T-cell (primary cell): ENCODE data around the gene LIMK2. TPM values are rescaled to one million over a fixed set of nuclear protein-coding genes. Genes with fewer than 3 reads are reported as not detected.
"Not testable (repeated sequence)": the region's sequence is repeated elsewhere in the genome, so short reads cannot be mapped to it uniquely, and the experiment has no call there.

Experiments
- ATAC-seq, 4 experiments: fragments of 200-7000 bp in 3 of 4; fragments of 150-1000 bp in 1 of 4; cut with Tn5 transposase; replicated peaks in 1 of 4; 1 replicate in 3 of 4; 2 replicates in 1 of 4; pipeline ENCODE4 v1.10.0; 2021; ENCODE audit warnings: moderate library complexity in 3 of 4, mild to moderate bottlenecking in 2 of 4, moderate number of reproducible peaks in 1 of 4
- CTCF ChIA-PET, 2 donors: fragments of 300-600 bp; sonication (Branson Sonifier 250); formaldehyde crosslinking; loops; one replicate each; lab custom pipeline; 2022; ENCODE audit warnings: antibody characterized with exemption in 2 of 2; lab: Charles Lee
- POLR2A ChIA-PET, 2 donors: fragments of 300-600 bp; sonication (Branson Sonifier 250); formaldehyde crosslinking; loops; one replicate each; lab custom pipeline; 2022; ENCODE audit warnings: antibody characterized with exemption in 2 of 2; lab: Charles Lee
- DNase-seq, 35 experiments: peaks; one replicate each; pipeline versions ENCODE4 v3.0.0 to v3.0.0-alpha.2; 2013 to 2023
- H3K27ac ChIP-seq: one replicate; pipeline ENCODE4 v1.5.1; 2013; ENCODE audit warnings: low read length
- H3K27me3 ChIP-seq, 2 experiments: replicated peaks in 1 of 2; 1 replicate in 1 of 2; 2 replicates in 1 of 2; pipeline versions ENCODE4 v1.6.1 to v1.7.0; 2013; ENCODE audit warnings: low read length in 1 of 2, mixed read lengths in 1 of 2; ENCODE audit not compliant: control insufficient read depth in 2 of 2, insufficient read depth in 2 of 2; ENCODE audit errors: extremely low read depth in 1 of 2
- H3K36me3 ChIP-seq, 2 donors: 1 replicate in 1 of 2; 2 replicates in 1 of 2; pipeline versions ENCODE4 v1.6.1 to v1.7.0; 2013; ENCODE audit warnings: low read length in 1 of 2; ENCODE audit not compliant: control insufficient read depth in 2 of 2, insufficient read depth in 1 of 2; ENCODE audit errors: extremely low read depth in 1 of 2
- H3K4me1 ChIP-seq, 2 experiments: 1 replicate in 1 of 2; 2 replicates in 1 of 2; pipeline versions ENCODE4 v1.6.1 to v1.7.0; 2013; ENCODE audit warnings: low read length in 2 of 2, mixed read lengths in 1 of 2; ENCODE audit not compliant: insufficient read depth in 2 of 2, control insufficient read depth in 1 of 2; ENCODE audit errors: extremely low read depth in 1 of 2
- H3K4me3 ChIP-seq, 2 donors: 1 replicate in 1 of 2; 2 replicates in 1 of 2; pipeline versions ENCODE4 v1.5.1 to v1.7.0; 2013; ENCODE audit warnings: mild to moderate bottlenecking in 2 of 2, low read length in 1 of 2, moderate library complexity in 1 of 2; ENCODE audit not compliant: control insufficient read depth in 1 of 2; ENCODE audit errors: extremely low read depth in 1 of 2
- H3K9me3 ChIP-seq: 2 replicates; pipeline ENCODE4 v1.7.0; 2013
- H3K27ac Mint-ChIP-seq, 2 donors: one replicate each; pipeline ENCODE4 v1.8.0; 2020 to 2021; ENCODE audit warnings: mild to moderate bottlenecking in 2 of 2, mixed read lengths in 2 of 2
- H3K27me3 Mint-ChIP-seq, 2 donors: one replicate each; pipeline ENCODE4 v1.8.0; 2021 to 2022; ENCODE audit warnings: mixed read lengths in 2 of 2
- H3K36me3 Mint-ChIP-seq: one replicate; pipeline ENCODE4 v1.8.0; 2021; ENCODE audit warnings: mixed read lengths
- H3K4me1 Mint-ChIP-seq, 3 donors: one replicate each; pipeline ENCODE4 v1.8.0; 2020 to 2022; ENCODE audit warnings: mixed read lengths in 3 of 3, mild to moderate bottlenecking in 1 of 3
- H3K4me3 Mint-ChIP-seq, 3 donors: one replicate each; pipeline ENCODE4 v1.8.0; 2020 to 2022; ENCODE audit warnings: mild to moderate bottlenecking in 3 of 3, mixed read lengths in 3 of 3, moderate library complexity in 3 of 3
- H3K9me3 Mint-ChIP-seq, 3 donors: one replicate each; pipeline ENCODE4 v1.8.0; 2020 to 2022; ENCODE audit warnings: mixed read lengths in 3 of 3
- WGBS: methylation state at CpG from one replicate; pipeline ENCODE4 v1.1.5; 2013; ENCODE audit warnings: missing lambda C conversion rate; ENCODE audit not compliant: insufficient coverage; 5-methylcytosine and 5-hydroxymethylcytosine counted together
- total RNA-seq, 35 experiments: library from RNA in 6 of 35; stranded (reverse) in 6 of 35; fragments of 120-200 nt in 1 of 35; gene quantifications; one replicate each; pipeline versions ENCODE4 v1.2.1 to v1.2.4 and lab custom pipeline; 2013 to 2026

Gene LIMK2
- total RNA-seq, 5 donors from 2014 or later (not counting 1 experiment from before 2014, with no cell fraction given), result 21.5 to 31.5 (median 29.7) TPM

DNA sequence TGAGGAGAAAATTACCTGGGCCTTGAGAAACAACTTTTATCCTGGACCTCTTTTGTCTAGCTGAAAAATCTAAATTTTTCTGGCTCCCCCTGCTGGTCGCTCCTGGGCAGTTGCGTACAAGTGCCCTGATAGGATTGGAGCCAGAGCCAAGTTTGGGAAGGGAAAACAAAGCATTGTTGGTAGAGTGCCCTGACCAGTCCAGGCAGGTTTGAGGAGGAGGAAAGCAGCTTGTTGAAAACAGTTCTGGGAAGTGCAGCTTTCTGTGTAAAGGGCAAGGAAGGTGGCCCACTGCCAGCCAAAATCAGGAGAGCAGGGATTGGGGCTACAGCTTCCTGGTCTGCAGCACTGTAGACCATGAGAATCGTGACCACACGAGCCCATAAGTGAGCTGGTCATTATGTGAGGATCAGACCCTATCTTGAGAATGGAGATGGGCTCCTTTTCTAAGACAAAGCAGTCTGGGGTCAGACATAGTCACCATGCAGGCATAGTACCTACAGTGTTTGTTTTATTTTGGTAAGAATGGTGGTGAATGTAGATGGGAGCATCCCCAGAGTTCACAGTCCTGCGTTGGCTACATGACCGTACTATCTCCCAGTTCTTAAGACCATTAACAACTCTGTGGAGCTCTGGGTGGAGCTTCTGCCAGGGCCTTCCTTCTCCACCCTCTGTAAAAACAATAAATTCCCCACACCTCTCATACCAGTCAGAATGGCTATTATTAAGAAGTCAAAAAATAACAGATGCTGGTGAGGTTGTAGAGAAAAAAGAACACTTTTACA lies 101.5 kb downstream of the LIMK2 start:
- Histone ChIP-seq H3K4me3 (no peak overlapping the region), H3K9me3 (no peaks in the 10 kb centered on the region), H3K36me3 (peaks cover 3 to 6% of the 10 kb centered on the region in 2 donors), H3K4me1 (peaks cover under 1 to 8% of the 10 kb centered on the region in 2 experiments), H3K27ac (no peak overlapping the region), H3K27me3 (no peaks in the 10 kb centered on the region)
- peak; percentile 17 to 76 (median 56) for DNase-seq
- 8% methylated on average over 4 of the region's 6 CpGs for WGBS
- Mint-ChIP-seq H3K27ac (peak overlapping the region; percentile 46 to 68), H3K4me3 (peak overlapping the region in 1 of 3 donors; percentile 3), H3K27me3 (no peaks in the 10 kb centered on the region), H3K36me3 (peaks cover 31% of the 10 kb centered on the region), H3K9me3 (peaks cover 0 to 6% (median 0%) of the 10 kb centered on the region in 3 donors), H3K4me1 (peaks cover 19 to 23% (median 22%) of the 10 kb centered on the region in 3 donors)
- ChIA-PET POLR2A (interaction anchor here (0.6 to 1.5 kb wide), 8 partner anchors 9 to 626 kb away, joined by 3 to 11 read pairs (median 4); partner anchors contain the start of gene PIK3IP1 (in 1 of the 2)), CTCF (interaction anchor here in 1 of 2 donors (0.6 to 3.7 kb wide), 14 partner anchors 13 to 686 kb away, joined by 3 to 21 read pairs (median 4); partner anchors contain the start of genes LIMK2 and PIK3IP1)
- ATAC-seq, result peak; percentile 70 to 82 (median 75)

DNA sequence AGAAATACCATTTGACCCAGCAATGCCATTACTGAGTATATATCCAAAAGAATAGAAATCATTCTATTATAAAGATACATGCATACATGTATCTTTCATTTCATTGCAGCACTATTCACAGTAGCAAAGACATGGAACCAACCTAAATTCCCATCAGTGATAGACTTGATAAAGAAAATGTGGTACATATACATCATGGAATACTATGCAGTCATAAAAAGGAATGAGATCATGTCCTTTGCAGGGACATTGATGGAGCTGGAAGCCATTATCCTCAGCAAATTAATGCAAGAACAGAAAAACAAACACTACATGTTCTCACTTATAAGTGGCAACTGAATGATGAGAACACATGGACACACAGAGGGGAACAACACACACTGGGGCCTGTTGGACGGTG lies 102.1 kb downstream of the LIMK2 start:
- DNase-seq, ATAC-seq, H3K36me3 ChIP-seq, H3K27ac ChIP-seq, H3K27me3 Mint-ChIP-seq, H3K27me3 ChIP-seq, H3K4me1 ChIP-seq, H3K9me3 ChIP-seq, H3K9me3 Mint-ChIP-seq, H3K4me3 Mint-ChIP-seq, H3K27ac Mint-ChIP-seq, H3K4me3 ChIP-seq: not testable (repeated sequence)
- ChIA-PET CTCF (interaction anchor here in 1 of 2 donors (1.0 to 3.7 kb wide), 7 partner anchors 12 to 102 kb away, joined by 3 to 21 read pairs (median 6); partner anchors contain the start of genes LIMK2 and PIK3IP1), POLR2A (interaction anchor here in 1 of 2 donors (1.3 kb wide), 1 partner anchor 22 kb away, joined by 6 read pairs; the partner anchor contains the start of gene PIK3IP1)
- peaks cover 16 to 18% (median 18%) of the 10 kb centered on the region in 3 donors for H3K4me1 Mint-ChIP-seq
- H3K36me3 Mint-ChIP-seq, result peaks cover 31% of the 10 kb centered on the region
- no CpG with 5 or more reads among the region's 1 CpG for WGBS

DNA sequence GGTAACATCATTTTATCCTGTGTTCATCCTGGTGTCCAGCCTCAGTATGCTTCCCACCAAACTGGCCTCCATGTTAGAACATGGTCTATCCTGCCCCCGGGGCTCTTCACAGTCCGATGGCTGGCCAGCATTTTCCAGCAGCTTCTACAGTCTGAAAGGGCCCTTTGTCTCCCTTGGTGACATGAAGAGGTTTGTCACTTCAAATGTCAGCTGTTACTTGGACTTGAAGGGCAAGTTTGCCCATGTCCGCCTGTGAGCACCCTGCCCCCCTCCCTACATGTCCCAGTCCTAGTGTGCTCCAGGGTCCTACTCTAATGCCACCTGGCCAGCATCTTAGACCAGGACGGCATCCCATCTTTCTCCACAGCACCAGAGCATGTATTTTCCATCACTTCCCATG lies 109.3 kb downstream of the LIMK2 start:
- ChIA-PET CTCF (interaction anchor here (0.6 to 1.6 kb wide), 3 partner anchors 11 to 66 kb away, joined by 3 to 7 read pairs (median 3); no protein-coding TSS in a partner anchor), POLR2A (interaction anchor here in 1 of 2 donors (0.6 kb wide), 1 partner anchor 381 kb away, joined by 5 read pairs; no protein-coding TSS in a partner anchor)
- H3K4me1 ChIP-seq, result no peaks in the 10 kb centered on the region
- H3K36me3 ChIP-seq, result peaks cover 10 to 23% of the 10 kb centered on the region in 2 donors
- H3K4me3 Mint-ChIP-seq, result no peak overlapping the region
- 100% methylated on average over 1 of the region's 4 CpGs for whole genome bisulfite sequencing
- no peaks in the 10 kb centered on the region for H3K27me3 Mint-ChIP-seq
- peaks cover 4 to 7% (median 7%) of the 10 kb centered on the region in 3 donors for H3K4me1 Mint-ChIP-seq
- H3K9me3 Mint-ChIP-seq, result no peaks in the 10 kb centered on the region
- DNase-seq, result no peak
- H3K36me3 Mint-ChIP-seq, result peaks cover 20% of the 10 kb centered on the region
- H3K27ac Mint-ChIP-seq, result no peak overlapping the region
- no peaks in the 10 kb centered on the region for H3K27me3 ChIP-seq
- no peak overlapping the region for H3K4me3 ChIP-seq
- H3K9me3 ChIP-seq, result no peaks in the 10 kb centered on the region
- no peak for ATAC-seq
- H3K27ac ChIP-seq, result no peak overlapping the region

DNA sequence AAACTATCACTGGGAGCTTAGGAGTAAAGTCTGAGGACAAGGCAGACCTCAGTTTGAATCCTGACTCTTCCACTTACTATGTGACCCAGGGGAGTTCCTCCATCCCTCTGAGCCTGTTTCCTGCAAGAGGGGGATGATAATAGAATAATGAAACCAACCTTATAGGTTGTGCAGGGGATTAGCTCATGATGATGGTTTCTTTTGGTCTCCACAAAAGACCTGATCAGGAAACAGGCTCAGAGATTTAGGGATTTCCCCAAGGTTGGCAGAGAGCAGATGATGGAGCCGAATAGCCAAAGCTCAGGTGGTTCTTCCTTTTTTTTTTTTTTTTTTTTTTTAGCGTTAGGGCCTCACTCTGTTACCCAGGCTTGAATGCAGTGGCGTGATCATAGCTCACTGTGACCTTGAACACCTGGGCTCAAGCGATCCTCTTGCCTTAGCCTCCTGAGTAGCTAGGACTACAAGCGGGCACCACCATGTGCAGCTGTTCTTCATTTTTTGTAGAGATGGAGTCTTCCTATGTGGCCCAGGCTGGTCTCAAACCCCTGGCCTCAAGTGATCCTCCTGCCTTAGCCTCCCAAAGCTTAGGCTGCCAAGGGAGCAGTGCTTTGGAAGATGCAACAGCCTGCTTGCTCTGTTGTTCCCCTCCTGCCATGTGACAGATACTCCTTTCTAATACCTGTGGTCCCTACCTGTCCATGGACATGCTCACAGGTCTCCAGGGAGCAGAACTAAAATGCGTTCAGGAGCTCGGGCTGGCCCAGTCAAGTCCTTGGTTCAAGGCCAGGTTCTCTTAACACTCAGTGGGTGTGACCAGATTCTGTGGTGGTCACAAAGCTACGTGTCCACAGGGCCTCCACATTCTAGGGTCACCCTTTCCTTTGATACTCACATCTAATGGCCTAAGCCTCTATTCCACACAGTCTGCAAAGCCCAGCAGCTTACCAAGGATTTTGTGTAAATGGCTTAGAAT lies 111.8 kb downstream of the LIMK2 start:
- Mint-ChIP-seq H3K27me3 (no peaks in the 10 kb centered on the region), H3K4me3 (no peak overlapping the region), H3K4me1 (peaks cover 4 to 7% (median 7%) of the 10 kb centered on the region in 3 donors), H3K9me3 (no peaks in the 10 kb centered on the region), H3K27ac (peak overlapping the region; percentile 8 to 81), H3K36me3 (peaks cover 36% of the 10 kb centered on the region)
- 93% methylated on average over 5 of the region's 8 CpGs for WGBS
- H3K4me1 ChIP-seq, result peaks cover 0 to 3% of the 10 kb centered on the region in 2 experiments
- ChIA-PET POLR2A (interaction anchor here (0.5 to 1.1 kb wide), 10 partner anchors 8 to 720 kb away, joined by 3 to 7 read pairs (median 4); partner anchors contain the start of gene PIK3IP1 (in 2 of the 2)), CTCF (interaction anchor here (0.7 kb wide), 3 partner anchors 34 to 186 kb away, joined by 3 to 7 read pairs (median 4); no protein-coding TSS in a partner anchor)
- DNase-seq, result peak in 1 of 35 experiments; percentile 28
- H3K4me3 ChIP-seq, result no peak overlapping the region
- H3K9me3 ChIP-seq, result no peaks in the 10 kb centered on the region
- no peak overlapping the region for H3K27ac ChIP-seq
- H3K36me3 ChIP-seq, result peaks cover 10 to 47% of the 10 kb centered on the region in 2 donors
- no peaks in the 10 kb centered on the region for H3K27me3 ChIP-seq
- ATAC-seq, result peak in 1 of 4 experiments; percentile 61

DNA sequence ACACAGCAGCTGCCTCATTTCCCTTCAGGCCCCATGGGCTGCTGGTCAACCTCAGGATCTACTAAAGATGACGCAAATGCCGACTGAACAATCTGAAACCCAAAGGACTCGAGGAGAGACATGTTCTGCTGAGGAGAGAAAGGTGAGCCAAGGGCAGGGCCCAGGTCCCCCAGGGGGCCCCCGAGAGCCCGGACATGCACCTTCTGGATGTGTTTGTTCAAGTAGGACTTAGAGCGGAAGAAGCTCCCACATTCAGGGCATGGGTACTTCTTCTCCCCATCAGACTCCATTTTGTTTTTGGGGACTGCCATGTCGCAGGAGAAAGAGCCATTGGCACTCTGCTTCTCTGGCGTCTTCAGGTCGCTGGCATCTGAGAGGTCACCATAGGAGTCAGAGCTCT lies 114.8 kb downstream of the LIMK2 start:
- H3K4me1 ChIP-seq, result peaks cover 0 to 3% of the 10 kb centered on the region in 2 experiments
- no peaks in the 10 kb centered on the region for H3K9me3 ChIP-seq
- no peak overlapping the region for H3K4me3 ChIP-seq
- H3K27me3 ChIP-seq, result no peaks in the 10 kb centered on the region
- peaks cover 44% of the 10 kb centered on the region for H3K36me3 Mint-ChIP-seq
- H3K9me3 Mint-ChIP-seq, result no peaks in the 10 kb centered on the region
- ChIA-PET POLR2A (no interaction called here), CTCF (no interaction called here)
- no peak overlapping the region for H3K4me3 Mint-ChIP-seq
- H3K4me1 Mint-ChIP-seq, result peaks cover 7 to 22% (median 14%) of the 10 kb centered on the region in 3 donors
- ATAC-seq, result no peak
- no peak for DNase-seq
- WGBS, result 92% methylated on average over 6 of the region's 9 CpGs
- H3K27me3 Mint-ChIP-seq, result no peaks in the 10 kb centered on the region
- H3K27ac ChIP-seq, result no peak overlapping the region
- H3K36me3 ChIP-seq, result peaks cover 7 to 72% of the 10 kb centered on the region in 2 donors
- no peak overlapping the region for H3K27ac Mint-ChIP-seq
